ENCODE data around the gene TTLL13.
"Not testable (repeated sequence)": the region's sequence is repeated elsewhere in the genome, so short reads cannot be mapped to it uniquely, and the experiment has no call there.

GRCh38 chr15:90305355-90305754, 56.0 kb downstream of the TTLL13 start:
- TF ChIP-seq TAF1 (IDR thresholded peaks at IDR 0.05; ENCODE audit: low read depth, low read length); POLR2A (IDR thresholded peaks at IDR 0.05; ENCODE audit: low read depth, low read length); POU2F2 (IDR thresholded peaks at IDR 0.05; ENCODE audit: low read depth, low read length); POLR2AphosphoS5 (IDR thresholded peaks at IDR 0.05; ENCODE audit: low read depth, low read length); SPI1 (IDR thresholded peaks at IDR 0.05; ENCODE audit: low read depth, low read length); PAX5 (IDR thresholded peaks at IDR 0.05; ENCODE audit: insufficient read depth, low read length, severe bottlenecking): not testable (repeated sequence)

Data from GM12891 (cell line).